GM18498 (cell line): ENCODE measurements around the gene GPRC5A.

ENCODE experiments used
- ATAC-seq: cut with Tn5 transposase; IDR thresholded peaks from one replicate; pipeline ENCODE4 v1.9.1; 2021; ENCODE audit warnings: mild to moderate bottlenecking, moderate library complexity; ENCODE audit not compliant: unreplicated experiment

Gene GPRC5A

GRCh38 chr12:12909228-12909994 lies 18.0 kb downstream of the GPRC5A start:
- no peak for ATAC-seq

- ATAC-seq, result no peak
Measured at GRCh38 chr12:12909995-12910420, 18.6 kb downstream of the GPRC5A start.

GRCh38 chr12:12912711-12913110 lies 21.3 kb downstream of the GPRC5A start:
- no peak for ATAC-seq

DNA sequence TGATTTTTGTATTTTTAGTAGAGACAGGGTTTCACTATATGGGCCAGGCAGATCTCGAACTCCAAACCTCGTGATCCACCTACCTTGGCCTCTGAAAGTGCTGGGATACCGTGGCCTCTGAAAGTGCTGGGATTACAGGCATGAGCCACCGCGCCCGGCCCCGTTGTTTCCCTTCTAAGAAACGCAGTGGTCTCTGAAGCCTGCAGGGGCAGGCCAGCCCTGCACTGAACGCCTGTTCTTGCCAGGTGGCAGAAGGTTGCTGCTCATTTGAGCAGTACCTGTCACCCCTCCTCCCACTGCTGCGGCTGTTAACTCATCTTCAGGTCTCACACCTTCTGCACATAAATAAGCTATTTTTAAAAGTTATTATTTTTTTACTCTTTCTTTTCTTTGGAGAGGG lies 24.3 kb downstream of the GPRC5A start:
- no peak for ATAC-seq

- ATAC-seq, result peak; percentile 88
Measured at GRCh38 chr12:12916135-12916944, 25.0 kb downstream of the GPRC5A start.

DNA sequence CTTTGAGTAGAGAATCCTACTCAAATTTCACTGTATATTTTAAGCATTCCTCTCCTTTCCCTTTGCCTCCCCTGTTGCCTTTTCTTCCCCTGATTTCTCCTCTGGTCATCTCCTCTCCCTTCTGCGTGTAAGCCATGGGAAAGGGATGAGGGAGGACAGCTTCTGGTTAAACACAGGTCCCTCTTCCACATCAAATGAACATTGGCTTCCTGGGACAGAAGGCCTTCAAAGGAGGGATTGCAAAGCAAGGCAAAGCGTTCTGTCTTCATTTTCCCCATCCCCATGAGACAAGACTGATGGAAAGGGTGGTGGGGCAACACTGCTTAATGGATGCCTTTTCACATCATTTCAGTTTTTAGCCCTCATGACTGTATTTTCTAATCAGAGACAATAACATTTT lies 26.2 kb downstream of the GPRC5A start:
- ATAC-seq, result no peak

DNA sequence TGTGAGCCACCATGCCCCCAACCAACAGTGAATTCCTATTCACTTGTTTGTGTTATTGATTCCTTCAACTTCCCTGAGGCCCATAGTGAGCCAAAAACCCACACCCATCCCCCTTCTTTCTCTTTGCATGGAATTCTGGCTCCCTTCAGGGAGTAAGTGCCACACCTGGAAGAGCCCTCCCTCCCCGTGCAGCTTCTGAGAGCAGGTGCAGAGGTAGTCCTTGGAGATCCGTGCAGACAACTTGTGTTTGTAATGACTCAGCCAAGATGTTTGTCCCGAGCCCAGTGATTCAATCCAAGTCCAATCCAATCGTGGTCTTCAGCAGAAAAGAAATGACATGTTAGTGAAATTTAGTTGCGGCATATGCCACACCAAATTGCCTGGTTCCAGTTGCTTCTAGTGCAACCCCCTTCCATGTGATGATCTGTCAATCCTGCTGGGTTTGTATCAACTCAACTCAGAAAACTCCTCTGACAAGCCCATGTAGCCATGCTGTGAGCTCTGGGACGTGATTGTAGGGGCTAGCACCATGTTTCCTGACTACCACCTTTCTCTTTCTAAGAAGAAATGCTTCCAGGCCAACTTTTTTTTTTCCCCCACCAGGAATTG lies 27.5 kb downstream of the GPRC5A start:
- ATAC-seq, result no peak

- ATAC-seq, result no peak
Measured at GRCh38 chr12:12919666-12920435, 28.5 kb downstream of the GPRC5A start.

- ATAC-seq, result no peak
Measured at GRCh38 chr12:12922191-12922616, 30.8 kb downstream of the GPRC5A start.

- no peak for ATAC-seq
Measured at GRCh38 chr12:12922978-12923377, 31.6 kb downstream of the GPRC5A start.

DNA sequence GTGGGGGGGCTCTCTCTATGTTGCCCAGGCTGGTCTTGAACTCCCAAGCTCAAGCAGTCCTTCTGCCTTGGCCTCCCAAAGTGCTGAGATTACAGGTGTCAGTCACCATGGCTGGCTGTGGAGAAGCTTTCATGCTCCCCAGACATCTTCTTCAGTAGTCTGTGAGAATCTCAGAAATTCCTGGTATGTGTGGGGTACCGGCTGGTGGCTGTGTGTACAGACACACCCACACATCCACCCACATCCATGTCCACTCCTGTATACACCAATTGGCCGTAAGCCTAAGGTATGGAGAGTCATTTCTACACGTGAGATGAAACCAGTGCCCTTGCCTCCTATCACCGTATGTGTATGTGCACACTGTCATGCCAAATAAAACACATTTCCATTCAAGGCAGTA lies 32.8 kb downstream of the GPRC5A start:
- no peak for ATAC-seq

- no peak for ATAC-seq
Measured at GRCh38 chr12:12925388-12925787, 34.0 kb downstream of the GPRC5A start.

DNA sequence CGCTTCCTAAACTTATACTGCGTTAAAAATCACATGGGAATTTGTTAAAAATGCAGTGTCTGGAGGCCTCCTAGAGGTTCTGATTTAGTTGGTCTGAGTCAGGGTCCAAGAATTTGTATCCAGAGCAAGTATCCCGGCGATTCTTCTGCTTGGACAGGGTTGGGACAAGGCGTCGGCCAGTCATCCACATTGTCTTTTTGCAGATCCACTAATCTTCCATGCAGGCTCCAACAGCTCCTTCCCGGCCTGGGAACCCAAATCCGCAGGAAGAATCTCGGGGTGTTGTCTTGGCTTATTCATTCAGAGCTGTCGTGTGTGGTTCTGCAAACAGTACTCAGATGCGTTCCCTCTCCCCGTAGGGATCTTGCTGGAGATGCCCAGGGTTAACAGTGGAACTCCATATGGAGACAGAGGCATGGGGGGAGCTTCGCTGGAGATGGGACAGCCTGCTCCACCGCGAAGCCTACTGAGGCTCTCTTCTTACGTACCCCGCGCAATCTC lies 35.3 kb downstream of the GPRC5A start:
- ATAC-seq, result no peak

GRCh38 chr12:12927211-12928079 lies 36.1 kb downstream of the GPRC5A start:
- ATAC-seq, result no peak

- ATAC-seq, result no peak
Measured at GRCh38 chr12:12929696-12930095, 38.3 kb downstream of the GPRC5A start.

GRCh38 chr12:12930633-12931219 lies 39.4 kb downstream of the GPRC5A start:
- no peak for ATAC-seq

GRCh38 chr12:12933742-12934141 lies 42.4 kb downstream of the GPRC5A start:
- ATAC-seq, result no peak

GRCh38 chr12:12934556-12934955 lies 43.2 kb downstream of the GPRC5A start:
- ATAC-seq, result no peak

DNA sequence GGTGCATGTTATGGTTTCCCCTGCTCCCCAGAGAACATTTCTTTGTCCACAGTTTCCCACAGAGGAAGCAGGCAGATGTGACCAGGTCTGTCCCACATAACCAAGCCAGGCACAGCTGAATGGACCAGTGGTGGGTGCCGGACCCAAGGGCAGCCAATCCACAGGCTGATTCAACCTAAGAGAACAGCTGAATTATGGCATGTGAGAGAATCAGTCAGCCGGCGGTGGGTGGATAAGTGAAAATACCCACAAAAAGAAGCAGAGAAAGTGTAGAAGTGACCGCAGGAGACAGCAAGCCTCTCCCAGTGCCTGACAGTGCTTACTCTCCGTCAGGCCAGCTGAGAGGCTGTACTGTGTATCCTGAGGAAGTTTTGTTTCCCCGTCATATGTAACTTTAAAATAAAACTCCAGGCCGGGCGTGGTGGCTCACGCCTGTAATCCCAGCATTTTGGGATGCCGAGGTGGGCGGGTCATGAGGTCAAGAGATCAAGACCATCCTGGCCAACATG lies 45.7 kb downstream of the GPRC5A start:
- ATAC-seq, result no peak
